ENCODE data around the gene TNS2. TPM values are rescaled to one million over a fixed set of nuclear protein-coding genes. Genes with fewer than 3 reads are reported as not detected.

TNS2 gene
- total and polyA plus RNA-seq, 2 experiments from 2014 or later, result 1.8 to 6.9 TPM

- TF ChIP-seq ZNF114 (CRISPR knock-in tag; IDR thresholded peaks at IDR 0.05) (no peak), EZH2phosphoT487 (IDR thresholded peaks at IDR 0.05; ENCODE audit: unreplicated experiment) (no peak), ZNF462 (CRISPR knock-in tag; IDR thresholded peaks at IDR 0.05) (no peak), STAT1 (IDR thresholded peaks at IDR 0.05; ENCODE audit: unreplicated experiment) (no peak), CREB1 (CRISPR knock-in tag; IDR thresholded peaks at IDR 0.05; ENCODE audit: low read depth) (no peak)
- no peaks in the 10 kb centered on the region for H3K9me2 ChIP-seq (ENCODE audit: insufficient read depth)
- no peak overlapping the region for H2AFZ ChIP-seq
- ATAC-seq (no peak), DNase-seq (ENCODE audit: low spot score) (no peak)
- H3K27ac ChIP-seq (ENCODE audit: low read depth), result peak overlapping the region; percentile 53
- H3K4me1 ChIP-seq (ENCODE audit: insufficient read depth), result peaks cover 9% of the 10 kb centered on the region
- Mint-ChIP-seq H3K36me3 (ENCODE audit: low read depth) (peaks cover 87% of the 10 kb centered on the region), H3K4me3 (no peak overlapping the region), H3K9me3 (no peaks in the 10 kb centered on the region), H3K4me1 (peaks cover 18% of the 10 kb centered on the region; the same call in 2 of the 3 replicates), H3K27ac (peak overlapping the region; percentile 20; the same call in 1 of the 2 replicates), H3K27me3 (ENCODE audit: insufficient read depth, low read depth, poor library complexity) (peaks cover 11% of the 10 kb centered on the region)
- no peak overlapping the region for H3K4me3 ChIP-seq
- peaks cover 88% of the 10 kb centered on the region for H4K20me1 ChIP-seq (replicated peaks; ENCODE audit: insufficient read depth)
- no peaks in the 10 kb centered on the region for H3K27me3 ChIP-seq (ENCODE audit: insufficient read depth)
- peaks cover 57% of the 10 kb centered on the region for H3K36me3 ChIP-seq (ENCODE audit: insufficient read depth)
- peaks cover 21% of the 10 kb centered on the region for H3F3A ChIP-seq (replicated peaks; ENCODE audit: low read depth)
- no peak overlapping the region for H3K4me2 ChIP-seq
- H3K79me2 ChIP-seq (replicated peaks; ENCODE audit: insufficient read depth), result peaks cover 97% of the 10 kb centered on the region
These were observed 35.2 kb upstream of the TNS2 start for GRCh38 chr12:53014709-53015108.

GRCh38 chr12:53025250-53025649, 24.6 kb upstream of the TNS2 start:
- peaks cover 93% of the 10 kb centered on the region for H3K36me3 Mint-ChIP-seq (ENCODE audit: low read depth)
- Histone ChIP-seq H2AFZ (no peak overlapping the region), H3K27ac (ENCODE audit: low read depth) (peak overlapping the region; percentile 21; the same call in 1 of the 2 replicates), H3K9me2 (ENCODE audit: insufficient read depth) (no peaks in the 10 kb centered on the region), H4K20me1 (replicated peaks; ENCODE audit: insufficient read depth) (peaks cover 40% of the 10 kb centered on the region), H3K27me3 (ENCODE audit: insufficient read depth) (no peaks in the 10 kb centered on the region), H3F3A (replicated peaks; ENCODE audit: low read depth) (peaks cover 34% of the 10 kb centered on the region), H3K4me2 (no peak overlapping the region), H3K36me3 (ENCODE audit: insufficient read depth) (peaks cover 90% of the 10 kb centered on the region), H3K4me1 (ENCODE audit: insufficient read depth) (no peaks in the 10 kb centered on the region), H3K4me3 (no peak overlapping the region), H3K79me2 (replicated peaks; ENCODE audit: insufficient read depth) (peaks cover 54% of the 10 kb centered on the region)
- DNase-seq (ENCODE audit: low spot score), result peak; percentile 37
- H3K4me1 Mint-ChIP-seq, result no peaks in the 10 kb centered on the region
- H3K4me3 Mint-ChIP-seq, result no peak overlapping the region
- peak; percentile 60 for ATAC-seq
- H3K9me3 Mint-ChIP-seq, result no peaks in the 10 kb centered on the region
- peaks cover 5% of the 10 kb centered on the region for H3K27me3 Mint-ChIP-seq (ENCODE audit: insufficient read depth, low read depth, poor library complexity)
- H3K27ac Mint-ChIP-seq, result no peak overlapping the region
- TF ChIP-seq REST (IDR thresholded peaks at IDR 0.05; ENCODE audit: unreplicated experiment), result no peak
- no peak for TF ChIP-seq JUNB (IDR thresholded peaks at IDR 0.05; ENCODE audit: unreplicated experiment)
- no peak for TF ChIP-seq STAT1 (IDR thresholded peaks at IDR 0.05; ENCODE audit: unreplicated experiment)
- TF ChIP-seq ETS1 (IDR thresholded peaks at IDR 0.05), result no peak
- TF ChIP-seq EZH2phosphoT487 (IDR thresholded peaks at IDR 0.05; ENCODE audit: unreplicated experiment), result no peak
- peak in 1 of 2 experiments; percentile 25; a peak in 1 of 4 replicates for TF ChIP-seq CTCF (conservative IDR thresholded peaks at IDR 0.05; ENCODE audit: low read depth in 2 of 2)

Measured in GM23338 (cell line).